ENCODE measurements around the gene EFHC2.

Gene EFHC2

DNA sequence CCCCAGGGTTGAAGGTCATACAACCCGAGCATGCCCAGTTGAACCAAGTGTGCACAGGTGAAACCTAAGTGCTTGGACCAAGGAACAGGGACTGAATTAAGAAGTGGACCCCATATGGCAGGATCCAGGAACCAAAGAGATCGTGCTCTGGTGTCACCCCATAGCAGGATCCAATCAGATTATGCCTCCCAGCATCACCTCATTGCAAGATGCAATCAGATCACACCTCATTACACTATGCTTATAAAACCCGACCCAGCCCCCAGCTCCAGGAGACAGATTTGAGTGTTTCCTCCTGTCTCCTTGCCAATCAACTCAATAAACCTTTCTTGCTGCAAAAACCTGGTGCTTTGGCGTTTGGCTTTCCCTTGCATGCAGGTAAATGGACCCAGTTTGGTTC is 37.6 kb downstream of the EFHC2 start:
- TF ChIP-seq, protein P1, sequence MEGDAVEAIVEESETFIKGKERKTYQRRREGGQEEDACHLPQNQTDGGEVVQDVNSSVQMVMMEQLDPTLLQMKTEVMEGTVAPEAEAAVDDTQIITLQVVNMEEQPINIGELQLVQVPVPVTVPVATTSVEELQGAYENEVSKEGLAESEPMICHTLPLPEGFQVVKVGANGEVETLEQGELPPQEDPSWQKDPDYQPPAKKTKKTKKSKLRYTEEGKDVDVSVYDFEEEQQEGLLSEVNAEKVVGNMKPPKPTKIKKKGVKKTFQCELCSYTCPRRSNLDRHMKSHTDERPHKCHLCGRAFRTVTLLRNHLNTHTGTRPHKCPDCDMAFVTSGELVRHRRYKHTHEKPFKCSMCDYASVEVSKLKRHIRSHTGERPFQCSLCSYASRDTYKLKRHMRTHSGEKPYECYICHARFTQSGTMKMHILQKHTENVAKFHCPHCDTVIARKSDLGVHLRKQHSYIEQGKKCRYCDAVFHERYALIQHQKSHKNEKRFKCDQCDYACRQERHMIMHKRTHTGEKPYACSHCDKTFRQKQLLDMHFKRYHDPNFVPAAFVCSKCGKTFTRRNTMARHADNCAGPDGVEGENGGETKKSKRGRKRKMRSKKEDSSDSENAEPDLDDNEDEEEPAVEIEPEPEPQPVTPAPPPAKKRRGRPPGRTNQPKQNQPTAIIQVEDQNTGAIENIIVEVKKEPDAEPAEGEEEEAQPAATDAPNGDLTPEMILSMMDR (IDR thresholded peaks at IDR 0.05; ENCODE audit: borderline replicate concordance, control extremely low read depth, extremely low read depth, insufficient read depth, missing control alignments) = no peak
- DNase-seq (ENCODE audit: low spot score) = no peak
- in situ Hi-C loops (cut with MboI; ENCODE audit: low sequenced_read_pairs, unreplicated experiment) = no loop called here

DNA sequence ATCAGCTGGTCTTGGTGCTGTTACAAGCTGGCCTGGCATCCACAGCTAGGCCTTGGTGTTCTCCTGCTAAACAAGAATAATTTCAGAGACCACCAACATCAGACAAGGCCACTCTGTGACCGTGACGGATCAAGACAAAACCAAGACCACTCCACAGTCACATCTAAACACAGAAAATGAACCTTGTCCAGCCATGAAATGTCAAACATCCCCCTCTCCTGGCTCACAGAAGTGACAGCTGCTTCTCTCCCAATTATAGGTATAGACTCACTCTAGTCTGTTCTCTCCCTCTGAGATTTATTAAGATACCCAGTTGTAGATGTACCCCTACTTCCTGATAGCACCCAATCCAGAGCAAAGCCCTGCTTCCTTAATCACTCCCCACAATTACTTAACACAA is 40.4 kb downstream of the EFHC2 start:
- TF ChIP-seq, protein P1 (IDR thresholded peaks at IDR 0.05; ENCODE audit: borderline replicate concordance, control extremely low read depth, extremely low read depth, insufficient read depth, missing control alignments) = no peak
- no peak for DNase-seq (ENCODE audit: low spot score)
- in situ Hi-C loops (cut with MboI; ENCODE audit: low sequenced_read_pairs, unreplicated experiment) = no loop called here

DNA sequence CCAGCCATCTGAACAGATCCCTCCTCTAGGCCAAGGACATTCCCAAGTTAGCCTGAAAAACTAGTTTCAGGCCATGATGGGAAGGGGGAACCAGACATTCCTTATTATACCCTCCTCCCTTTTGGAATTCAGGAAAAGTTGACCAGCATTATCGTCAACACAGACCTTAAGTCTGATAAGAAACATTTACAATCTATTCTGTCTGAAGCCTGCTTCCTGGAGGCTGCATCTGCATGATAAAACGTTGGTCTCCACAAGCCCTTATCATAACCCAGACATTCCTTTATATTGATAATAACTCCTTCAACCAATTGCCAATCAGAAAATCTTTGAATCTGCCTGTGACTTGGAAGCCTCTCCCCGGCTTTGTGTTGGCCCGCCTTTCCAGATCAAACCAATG is 44.3 kb downstream of the EFHC2 start:
- in situ Hi-C loops (cut with MboI; ENCODE audit: low sequenced_read_pairs, unreplicated experiment) = no loop called here
- DNase-seq (ENCODE audit: low spot score) = no peak
- TF ChIP-seq, protein P1 (IDR thresholded peaks at IDR 0.05; ENCODE audit: borderline replicate concordance, control extremely low read depth, extremely low read depth, insufficient read depth, missing control alignments) = no peak

DNA sequence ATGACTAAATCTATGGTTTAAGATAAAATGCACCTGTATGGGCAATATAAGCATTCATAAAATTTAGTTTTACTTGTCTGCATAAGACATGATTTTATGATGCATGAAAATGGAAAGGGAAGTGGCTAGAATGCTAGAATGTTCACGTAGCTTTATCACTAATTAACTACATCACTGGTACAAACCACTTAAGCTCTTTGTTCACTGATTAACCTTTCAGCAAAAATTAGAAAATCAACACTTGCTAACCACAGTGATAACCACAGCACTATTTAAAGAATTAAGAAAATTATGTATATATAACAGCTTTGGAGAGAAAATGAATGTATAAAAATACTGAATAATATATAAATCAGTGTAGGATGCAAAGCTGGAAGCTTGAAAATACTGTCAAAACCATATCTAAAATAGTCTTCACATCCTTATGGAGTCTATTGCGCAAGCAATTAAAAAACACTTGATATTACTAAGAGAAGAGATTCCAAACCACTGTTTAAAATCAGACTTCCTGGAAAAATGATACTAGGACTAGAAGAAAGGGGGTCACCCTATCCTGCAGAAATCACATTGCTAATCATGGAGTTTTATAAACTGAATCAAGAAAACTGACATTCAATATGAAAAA is 51.9 kb downstream of the EFHC2 start:
- TF ChIP-seq, protein P1 (IDR thresholded peaks at IDR 0.05; ENCODE audit: borderline replicate concordance, control extremely low read depth, extremely low read depth, insufficient read depth, missing control alignments) = no peak
- no peak for DNase-seq (ENCODE audit: low spot score)
- in situ Hi-C loops (cut with MboI; ENCODE audit: low sequenced_read_pairs, unreplicated experiment) = no loop called here

DNA sequence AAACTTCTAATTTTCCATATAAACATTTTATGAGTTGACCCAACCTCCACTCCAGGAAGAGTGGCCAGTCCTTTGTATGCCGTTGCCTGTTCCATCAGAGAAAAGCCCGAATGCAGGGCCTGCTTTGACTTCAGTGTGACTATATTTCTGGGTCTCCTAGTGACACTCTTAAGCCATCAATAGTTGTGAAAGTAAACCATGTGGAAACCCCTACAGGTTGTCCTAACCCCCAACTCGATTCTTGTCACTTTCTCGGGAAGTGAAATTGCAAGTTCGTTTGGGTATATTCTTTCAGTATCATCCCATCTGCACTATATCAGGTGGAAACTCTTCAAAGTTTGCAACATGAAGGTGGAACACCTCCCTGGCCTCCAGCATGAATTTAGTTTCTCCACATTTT is 52.8 kb downstream of the EFHC2 start:
- in situ Hi-C loops (cut with MboI; ENCODE audit: low sequenced_read_pairs, unreplicated experiment) = no loop called here
- DNase-seq (ENCODE audit: low spot score) = no peak

DNA sequence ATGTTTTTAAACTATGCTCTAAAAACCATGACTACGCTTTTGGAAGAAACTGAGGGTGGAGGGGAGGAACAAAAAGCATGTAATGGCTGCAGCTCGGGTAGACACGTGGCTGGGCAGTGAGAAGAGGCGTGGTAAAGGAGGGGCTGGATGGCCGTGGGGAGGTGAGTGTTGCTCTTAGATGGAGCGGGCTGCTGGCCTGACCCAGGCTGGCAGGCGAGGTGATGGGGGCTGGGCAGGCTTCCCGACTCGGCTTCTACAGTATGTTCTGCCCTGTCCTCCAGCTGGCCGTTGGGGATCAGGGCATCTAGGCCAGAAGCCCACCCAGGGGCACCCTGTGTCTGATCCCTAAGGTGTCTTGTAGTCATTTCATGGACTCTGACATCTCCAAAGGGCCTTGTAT is 60.7 kb downstream of the EFHC2 start:
- in situ Hi-C loops (cut with MboI; ENCODE audit: low sequenced_read_pairs, unreplicated experiment) = no loop called here
- TF ChIP-seq, protein P1 (IDR thresholded peaks at IDR 0.05; ENCODE audit: borderline replicate concordance, control extremely low read depth, extremely low read depth, insufficient read depth, missing control alignments) = no peak
- DNase-seq (ENCODE audit: low spot score) = peak; percentile 11

More for the DNA sequence above, 52.8 kb downstream of the EFHC2 start:
- TF ChIP-seq, protein P1 (IDR thresholded peaks at IDR 0.05; ENCODE audit: borderline replicate concordance, control extremely low read depth, extremely low read depth, insufficient read depth, missing control alignments) = no peak

Data from GM13976 (cell line).